ENCODE data around the gene TTLL11. TPM values are rescaled to one million over a fixed set of nuclear protein-coding genes. Genes with fewer than 3 reads are reported as not detected.

TTLL11 gene
- total RNA-seq, 1 experiment from 2014 or later = 7.0 TPM

DNA sequence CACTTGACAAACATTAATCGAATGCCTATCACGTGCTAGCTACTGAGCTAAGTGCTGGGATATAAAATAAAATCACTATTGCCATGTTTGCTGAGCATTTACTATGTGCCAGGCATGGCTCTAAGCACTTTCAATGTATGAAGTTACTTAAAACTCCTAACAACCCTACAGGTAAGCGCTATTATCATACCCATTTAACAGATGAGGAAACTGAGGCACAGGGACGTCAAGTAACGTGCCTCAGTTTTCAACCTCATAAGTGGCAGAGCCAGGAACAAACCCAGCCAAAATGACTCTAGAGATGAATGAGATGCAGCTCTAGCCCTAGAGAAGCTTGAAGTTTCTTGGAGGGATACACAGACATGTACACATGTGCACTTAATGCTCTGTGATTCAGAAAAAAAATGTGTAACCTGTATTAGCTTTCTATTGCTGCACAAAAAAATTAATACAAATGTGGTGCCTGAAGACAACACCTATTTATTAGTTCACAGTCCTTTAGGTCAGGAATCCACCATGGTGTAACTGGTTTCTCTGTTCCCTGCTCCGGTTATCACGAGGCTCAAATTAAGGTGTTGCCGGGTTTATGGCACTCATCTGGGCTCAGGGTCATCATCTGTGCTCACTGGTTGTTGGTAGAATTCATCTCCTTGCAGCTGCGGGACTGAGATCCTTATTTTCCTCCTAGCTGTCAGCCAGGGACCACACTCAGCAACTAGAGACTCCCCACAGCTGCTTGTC lies 33.7 kb downstream of the TTLL11 start:
- no peak overlapping the region for H3K9ac ChIP-seq (ENCODE audit: low read length)
- no peaks in the 10 kb centered on the region for H3K79me2 ChIP-seq (ENCODE audit: low read length)
- BruUV-seq (replicated peaks) = no TSS peak
- no peaks in the 10 kb centered on the region for H3K9me2 ChIP-seq (replicated peaks; ENCODE audit: low read length)
- DNase-seq (no peak), ATAC-seq (no peak)
- ChIA-PET POLR2A (ENCODE audit: unreplicated experiment) (no interaction called here), CTCF (no interaction called here)
- H3K4me3 ChIP-seq (ENCODE audit: low read length) = no peak overlapping the region
- peaks cover 5% of the 10 kb centered on the region for H3K4me1 ChIP-seq (ENCODE audit: insufficient read depth, low read length)
- H3K36me3 ChIP-seq (ENCODE audit: low read depth, low read length) = no peaks in the 10 kb centered on the region
- H3K9me3 ChIP-seq (ENCODE audit: low read length) = no peaks in the 10 kb centered on the region
- H3K4me2 ChIP-seq (ENCODE audit: low read length) = no peak overlapping the region
- H3F3A ChIP-seq (ENCODE audit: low read length, unreplicated experiment) = no peaks in the 10 kb centered on the region
- no peaks in the 10 kb centered on the region for H3K27me3 ChIP-seq (ENCODE audit: low read length)
- intact Hi-C loops (cut with micrococcal nuclease) = no loop called here
- H4K20me1 ChIP-seq (ENCODE audit: low read length) = no peaks in the 10 kb centered on the region
- no peak overlapping the region for H2AFZ ChIP-seq (ENCODE audit: low read length)
- no peak for TF ChIP-seq EZH2 (IDR thresholded peaks at IDR 0.05; ENCODE audit: low read length, unreplicated experiment)
- TF ChIP-seq, protein P1, sequence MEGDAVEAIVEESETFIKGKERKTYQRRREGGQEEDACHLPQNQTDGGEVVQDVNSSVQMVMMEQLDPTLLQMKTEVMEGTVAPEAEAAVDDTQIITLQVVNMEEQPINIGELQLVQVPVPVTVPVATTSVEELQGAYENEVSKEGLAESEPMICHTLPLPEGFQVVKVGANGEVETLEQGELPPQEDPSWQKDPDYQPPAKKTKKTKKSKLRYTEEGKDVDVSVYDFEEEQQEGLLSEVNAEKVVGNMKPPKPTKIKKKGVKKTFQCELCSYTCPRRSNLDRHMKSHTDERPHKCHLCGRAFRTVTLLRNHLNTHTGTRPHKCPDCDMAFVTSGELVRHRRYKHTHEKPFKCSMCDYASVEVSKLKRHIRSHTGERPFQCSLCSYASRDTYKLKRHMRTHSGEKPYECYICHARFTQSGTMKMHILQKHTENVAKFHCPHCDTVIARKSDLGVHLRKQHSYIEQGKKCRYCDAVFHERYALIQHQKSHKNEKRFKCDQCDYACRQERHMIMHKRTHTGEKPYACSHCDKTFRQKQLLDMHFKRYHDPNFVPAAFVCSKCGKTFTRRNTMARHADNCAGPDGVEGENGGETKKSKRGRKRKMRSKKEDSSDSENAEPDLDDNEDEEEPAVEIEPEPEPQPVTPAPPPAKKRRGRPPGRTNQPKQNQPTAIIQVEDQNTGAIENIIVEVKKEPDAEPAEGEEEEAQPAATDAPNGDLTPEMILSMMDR (conservative IDR thresholded peaks at IDR 0.05; ENCODE audit: low read depth, low read length) = no peak
- H3K27ac ChIP-seq (ENCODE audit: low read length) = no peak overlapping the region

DNA sequence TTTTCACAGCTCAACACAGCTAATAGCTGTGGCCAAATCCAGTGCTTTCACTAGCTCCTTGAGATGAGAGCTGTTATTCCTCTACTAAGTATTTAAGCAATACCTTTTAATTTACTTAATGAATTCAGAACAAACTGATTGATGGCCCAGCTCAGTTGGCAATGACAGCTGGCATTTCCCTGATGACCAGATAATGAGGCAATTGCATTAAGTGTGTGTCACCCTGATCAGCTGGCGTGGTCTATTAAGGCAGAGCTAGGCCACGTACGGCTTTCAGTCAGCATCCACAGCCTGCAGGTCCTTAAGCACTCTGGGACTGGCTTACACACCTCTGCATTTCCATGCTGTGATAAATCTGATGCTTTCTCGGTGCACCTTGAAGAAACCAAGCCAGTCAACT lies 34.4 kb downstream of the TTLL11 start:
- no peaks in the 10 kb centered on the region for H3K9me3 ChIP-seq (ENCODE audit: low read length)
- H3K27ac ChIP-seq (ENCODE audit: low read length) = no peak overlapping the region
- H3F3A ChIP-seq (ENCODE audit: low read length, unreplicated experiment) = no peaks in the 10 kb centered on the region
- no peak overlapping the region for H2AFZ ChIP-seq (ENCODE audit: low read length)
- H3K4me2 ChIP-seq (ENCODE audit: low read length) = no peak overlapping the region
- H3K79me2 ChIP-seq (ENCODE audit: low read length) = no peaks in the 10 kb centered on the region
- H4K20me1 ChIP-seq (ENCODE audit: low read length) = no peaks in the 10 kb centered on the region
- TF ChIP-seq, protein P1 (conservative IDR thresholded peaks at IDR 0.05; ENCODE audit: low read depth, low read length) = no peak
- TF ChIP-seq EZH2 (IDR thresholded peaks at IDR 0.05; ENCODE audit: low read length, unreplicated experiment) (no peak), EZH2phosphoT487 (IDR thresholded peaks at IDR 0.05; ENCODE audit: borderline replicate concordance, low read length) (no peak)
- H3K36me3 ChIP-seq (ENCODE audit: low read depth, low read length) = no peaks in the 10 kb centered on the region
- intact Hi-C loops (cut with micrococcal nuclease) = no loop called here
- H3K4me3 ChIP-seq (ENCODE audit: low read length) = no peak overlapping the region
- CTCF ChIA-PET = interaction anchor here (0.5 kb wide), 1 partner anchor 813 kb away, joined by 3 read pairs; no protein-coding TSS in a partner anchor
- no TSS peak for BruUV-seq (replicated peaks)
- DNase-seq (no peak), ATAC-seq (no peak)
- H3K9ac ChIP-seq (ENCODE audit: low read length) = no peak overlapping the region
- H3K9me2 ChIP-seq (replicated peaks; ENCODE audit: low read length) = no peaks in the 10 kb centered on the region
- peaks cover 5% of the 10 kb centered on the region for H3K4me1 ChIP-seq (ENCODE audit: insufficient read depth, low read length)
- no peaks in the 10 kb centered on the region for H3K27me3 ChIP-seq (ENCODE audit: low read length)
- POLR2A ChIA-PET (ENCODE audit: unreplicated experiment) = no interaction called here

DNA sequence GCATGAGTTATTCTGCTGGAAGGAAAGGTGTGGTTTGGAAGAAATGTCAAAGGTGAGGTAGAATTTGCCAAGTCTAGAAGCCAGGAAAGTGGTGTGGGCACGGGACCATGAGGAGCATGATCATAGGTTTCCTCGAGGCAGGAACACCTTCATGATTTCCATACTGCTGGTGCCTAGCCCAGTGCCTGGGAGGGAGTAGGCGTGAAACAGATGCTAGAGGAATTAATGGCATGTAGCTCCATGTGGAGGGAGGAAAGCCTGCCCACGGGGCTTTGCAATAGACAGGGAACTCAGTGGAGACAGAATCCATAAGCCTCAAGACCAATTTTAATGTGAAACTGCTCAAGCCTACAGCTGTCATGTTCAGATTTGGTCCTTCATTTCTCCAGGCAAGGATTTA lies 35.1 kb downstream of the TTLL11 start:
- Histone ChIP-seq H3K36me3 (ENCODE audit: low read depth, low read length) (no peaks in the 10 kb centered on the region), H3K9me3 (ENCODE audit: low read length) (no peaks in the 10 kb centered on the region), H3K27ac (ENCODE audit: low read length) (no peak overlapping the region), H3K4me2 (ENCODE audit: low read length) (no peak overlapping the region), H3K9me2 (replicated peaks; ENCODE audit: low read length) (no peaks in the 10 kb centered on the region), H3K27me3 (ENCODE audit: low read length) (no peaks in the 10 kb centered on the region), H3F3A (ENCODE audit: low read length, unreplicated experiment) (no peaks in the 10 kb centered on the region), H2AFZ (ENCODE audit: low read length) (no peak overlapping the region), H3K9ac (ENCODE audit: low read length) (no peak overlapping the region), H3K4me1 (ENCODE audit: insufficient read depth, low read length) (peaks cover 5% of the 10 kb centered on the region), H4K20me1 (ENCODE audit: low read length) (no peaks in the 10 kb centered on the region), H3K4me3 (ENCODE audit: low read length) (no peak overlapping the region), H3K79me2 (ENCODE audit: low read length) (no peaks in the 10 kb centered on the region)
- TF ChIP-seq EZH2 (IDR thresholded peaks at IDR 0.05; ENCODE audit: low read length, unreplicated experiment) = no peak
- no peak for TF ChIP-seq EZH2phosphoT487 (IDR thresholded peaks at IDR 0.05; ENCODE audit: borderline replicate concordance, low read length)
- TF ChIP-seq, protein P1 (conservative IDR thresholded peaks at IDR 0.05; ENCODE audit: low read depth, low read length) = no peak
- no TSS peak for BruUV-seq (replicated peaks)
- intact Hi-C loops (cut with micrococcal nuclease) = no loop called here
- POLR2A ChIA-PET (ENCODE audit: unreplicated experiment) = no interaction called here
- CTCF ChIA-PET = no interaction called here
- DNase-seq (no peak), ATAC-seq (no peak)
